GM21528 (cell line): ENCODE results near the gene EEF1AKMT1.

Source experiments
- ATAC-seq: cut with Tn5 transposase; IDR thresholded peaks from one replicate; pipeline ENCODE4 v1.9.1; 2021; ENCODE audit warnings: mild to moderate bottlenecking, moderate library complexity; ENCODE audit not compliant: unreplicated experiment, low FRiP score

The EEF1AKMT1 gene

DNA sequence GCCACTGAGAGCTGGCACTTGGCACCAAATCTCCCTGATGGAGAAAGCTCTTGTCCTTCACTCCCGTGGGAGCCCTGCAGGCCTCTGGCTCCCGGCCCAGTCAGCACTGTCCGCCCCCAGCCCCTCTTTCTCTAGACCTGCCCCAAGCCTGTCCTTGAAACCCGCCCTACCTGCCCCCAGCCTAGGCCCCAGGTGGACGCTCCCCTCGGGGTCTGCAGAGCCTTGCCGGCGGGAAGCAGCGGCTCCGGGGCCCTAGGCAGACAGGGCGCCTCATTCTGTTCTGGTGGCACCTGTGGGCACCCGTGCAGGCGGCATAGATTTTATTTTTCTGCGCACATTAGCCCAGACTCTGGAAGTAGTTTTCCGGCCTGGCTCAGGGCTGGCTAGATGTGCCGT is 52.7 kb downstream of the EEF1AKMT1 start:
- ATAC-seq, result no peak

DNA sequence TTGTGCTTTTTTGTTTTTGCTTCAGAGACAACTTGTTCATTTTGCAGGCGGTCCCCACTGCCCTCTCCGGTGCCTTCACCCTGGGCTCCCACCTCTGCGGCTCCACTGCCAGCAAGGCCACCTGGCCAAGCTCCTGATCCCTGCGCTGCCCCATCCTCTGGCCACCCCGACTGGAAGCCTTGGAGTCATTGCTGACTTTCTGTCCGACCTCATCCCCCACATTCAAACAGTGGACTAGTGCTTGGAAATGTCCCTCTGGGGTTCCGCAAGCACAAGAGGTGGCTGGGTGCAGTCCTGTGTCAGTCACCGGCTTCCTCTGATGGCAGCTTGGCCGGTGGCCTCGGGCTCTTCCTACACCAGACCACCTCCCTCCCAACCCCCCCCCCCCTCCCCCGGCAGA is 53.3 kb downstream of the EEF1AKMT1 start:
- ATAC-seq, result no peak

DNA sequence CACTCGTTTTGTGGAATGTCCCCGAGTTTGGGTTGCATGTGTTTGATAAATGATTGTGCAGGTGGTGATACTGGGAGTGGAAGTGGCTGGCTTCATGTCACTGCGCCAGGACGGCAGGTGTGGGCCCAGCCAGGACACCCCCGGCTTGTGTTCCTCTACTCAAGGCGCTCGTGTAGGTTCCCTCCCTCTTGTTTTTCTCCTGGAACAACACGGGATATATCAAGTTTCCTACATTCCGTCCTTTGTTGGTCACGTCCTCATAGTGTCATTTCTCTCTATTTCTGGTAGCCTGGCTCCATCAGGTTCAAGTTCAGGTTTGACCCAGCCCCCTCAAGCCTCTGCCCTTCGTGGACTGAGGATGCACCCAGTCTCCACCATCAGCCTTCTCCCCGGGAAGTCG is 54.0 kb downstream of the EEF1AKMT1 start:
- ATAC-seq, result no peak

DNA sequence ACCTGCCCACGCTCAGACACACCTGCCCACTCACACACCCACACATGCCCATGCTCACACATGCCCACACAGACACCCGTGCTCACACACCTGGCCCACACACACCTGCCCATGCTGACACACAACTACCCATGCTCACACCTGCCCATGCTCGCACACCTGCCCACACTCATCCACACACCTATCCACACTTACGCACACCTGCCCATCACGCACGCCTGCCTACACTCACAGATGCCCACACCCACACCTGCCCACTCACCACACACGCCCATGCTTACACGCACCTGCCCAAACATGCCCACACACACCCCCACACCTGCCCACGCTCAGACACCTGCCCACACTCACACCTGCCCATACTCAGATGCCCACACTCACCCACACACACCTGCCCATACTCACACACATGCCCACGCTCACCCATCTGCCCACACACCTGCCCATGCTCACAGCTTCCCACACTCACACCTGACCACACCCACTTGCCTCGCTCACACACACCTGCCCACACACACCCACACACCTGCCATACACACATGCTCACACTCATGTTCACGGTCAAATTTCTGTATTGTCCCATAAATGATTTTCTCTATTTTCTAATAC is 54.7 kb downstream of the EEF1AKMT1 start:
- no peak for ATAC-seq

DNA sequence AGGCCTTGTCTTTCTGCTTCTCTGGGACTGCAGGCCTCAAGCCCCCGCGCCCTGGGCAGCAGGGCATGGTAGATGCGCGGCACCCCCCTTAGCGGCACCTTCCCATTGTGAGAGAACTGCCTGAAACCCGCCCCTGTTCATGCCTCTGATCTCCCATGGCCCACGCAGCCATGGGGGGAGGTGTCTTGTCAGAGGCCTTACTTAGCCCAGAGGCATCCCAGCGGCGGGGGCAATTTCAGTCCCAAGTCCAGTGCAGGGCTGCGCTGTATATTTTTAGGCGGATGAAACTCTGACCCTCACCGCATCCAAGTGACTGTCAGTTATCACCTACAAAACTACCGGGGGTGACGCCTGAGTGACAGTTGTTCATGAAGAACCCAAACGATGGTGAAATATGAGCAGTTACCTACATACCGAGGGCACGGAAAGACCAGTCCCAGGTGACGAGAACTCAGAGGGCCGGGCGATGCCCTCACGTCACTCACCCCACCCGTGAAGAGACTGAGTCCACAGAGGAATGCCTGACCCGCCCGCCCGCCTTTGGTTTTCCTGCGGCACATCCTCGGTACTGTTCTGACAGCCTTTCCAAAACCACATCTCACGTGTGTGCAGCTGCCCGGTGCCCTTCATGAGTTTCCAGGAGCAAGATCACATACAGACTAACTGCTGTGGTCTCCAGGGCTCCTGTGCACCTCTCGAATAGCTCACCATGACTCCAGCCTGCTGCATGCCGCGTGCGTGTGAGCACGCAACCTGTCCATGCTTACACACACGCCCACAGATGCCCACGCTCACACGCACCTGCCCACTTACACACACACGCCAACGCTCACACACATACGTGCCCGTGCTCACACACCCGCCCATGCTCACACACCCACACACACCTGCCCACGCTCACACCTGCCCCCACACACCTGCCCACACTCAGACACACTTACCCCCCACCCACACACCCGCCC is 55.9 kb downstream of the EEF1AKMT1 start:
- no peak for ATAC-seq

DNA sequence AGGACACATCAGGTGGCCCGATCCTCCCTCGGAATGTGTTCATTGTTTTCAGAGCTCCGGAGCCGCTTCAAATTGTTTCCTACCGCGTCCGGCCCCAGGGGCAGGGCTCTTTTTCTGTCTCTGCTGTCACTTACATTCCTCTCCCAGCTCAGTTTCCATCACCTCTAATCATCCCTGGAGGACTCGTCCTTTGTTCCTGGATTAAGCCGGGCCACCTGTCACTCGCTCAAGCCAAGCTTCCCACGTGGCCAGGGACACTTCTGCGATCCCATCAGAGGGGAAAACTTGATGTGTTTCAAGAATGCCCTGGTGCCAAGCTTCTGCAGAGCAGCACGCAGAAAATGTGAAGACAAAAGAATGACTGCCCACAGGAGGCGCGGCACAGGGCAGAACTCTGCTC is 56.8 kb downstream of the EEF1AKMT1 start:
- no peak for ATAC-seq

DNA sequence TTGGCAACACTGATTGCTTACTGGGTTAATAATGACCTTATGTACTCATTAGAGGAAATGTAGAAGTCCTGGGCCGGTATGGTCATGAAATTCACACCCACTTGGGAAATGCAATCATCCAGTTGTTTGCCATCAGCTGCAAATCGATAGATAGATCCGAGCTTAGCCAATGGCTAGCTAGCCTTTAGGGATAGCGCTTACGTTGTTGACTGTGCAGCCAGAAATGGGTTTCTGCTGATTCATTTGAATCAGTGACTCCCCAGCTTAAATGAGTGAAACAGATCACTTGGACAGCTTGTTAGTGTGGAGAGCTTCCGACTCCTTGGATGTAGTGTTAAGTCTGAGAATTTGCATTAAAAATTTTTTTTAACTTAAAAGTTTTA is 58.4 kb downstream of the EEF1AKMT1 start:
- no peak for ATAC-seq

DNA sequence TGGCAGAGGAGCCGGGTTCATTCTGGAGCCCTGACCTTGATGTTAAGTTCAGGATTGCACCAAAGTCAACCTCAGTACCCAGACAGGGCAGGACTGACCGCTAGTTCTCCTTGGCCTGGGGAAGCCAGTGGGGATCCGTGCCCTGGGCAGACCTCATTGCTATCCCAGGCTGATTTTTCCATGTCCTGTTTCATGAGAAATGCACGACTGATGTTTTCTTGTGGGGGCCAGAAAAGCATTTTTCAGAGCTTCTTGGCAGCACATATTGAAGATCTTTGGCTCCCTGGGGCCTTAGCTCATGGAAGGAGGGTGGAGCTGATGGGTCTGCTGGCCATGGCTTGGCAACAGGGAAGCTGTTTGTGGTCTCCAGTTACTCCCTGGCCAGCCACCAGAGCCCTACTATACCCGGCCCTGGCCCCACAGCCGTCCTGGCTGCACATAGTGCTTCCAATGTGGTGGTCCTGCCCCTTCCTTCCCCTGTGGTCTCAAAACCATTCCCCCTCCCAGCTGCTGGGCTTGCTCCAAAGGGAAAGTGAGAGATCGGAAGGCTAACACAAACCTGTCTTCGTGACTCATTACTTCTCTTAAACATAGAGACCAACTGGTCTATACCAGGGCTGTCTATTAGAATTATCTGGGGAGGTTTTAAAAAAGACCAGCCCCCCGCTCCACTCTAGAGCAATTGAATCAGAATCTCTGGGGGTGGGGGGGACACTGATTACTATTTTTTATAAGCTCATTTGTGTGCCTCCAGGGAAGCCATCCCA is 59.0 kb downstream of the EEF1AKMT1 start:
- no peak for ATAC-seq

DNA sequence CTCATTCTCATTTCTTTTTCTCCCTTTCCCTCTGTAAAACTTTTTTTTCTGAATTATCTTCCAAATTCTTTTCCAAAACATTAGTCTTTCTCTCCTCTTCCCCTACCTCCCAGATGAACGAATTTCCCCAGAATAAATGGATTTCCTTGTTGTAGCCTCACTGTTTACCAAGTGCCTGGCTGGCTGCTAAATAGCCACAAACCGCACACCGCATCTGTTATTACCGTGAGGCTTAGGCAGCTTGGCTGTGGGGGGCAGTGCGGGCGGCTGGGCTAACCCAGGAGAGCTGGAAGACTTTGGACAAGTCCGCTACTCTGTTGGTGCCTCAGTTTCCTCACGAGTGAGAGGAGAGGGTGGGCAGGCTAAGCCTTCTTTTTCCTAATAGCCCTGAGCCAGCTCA is 59.6 kb downstream of the EEF1AKMT1 start:
- no peak for ATAC-seq

DNA sequence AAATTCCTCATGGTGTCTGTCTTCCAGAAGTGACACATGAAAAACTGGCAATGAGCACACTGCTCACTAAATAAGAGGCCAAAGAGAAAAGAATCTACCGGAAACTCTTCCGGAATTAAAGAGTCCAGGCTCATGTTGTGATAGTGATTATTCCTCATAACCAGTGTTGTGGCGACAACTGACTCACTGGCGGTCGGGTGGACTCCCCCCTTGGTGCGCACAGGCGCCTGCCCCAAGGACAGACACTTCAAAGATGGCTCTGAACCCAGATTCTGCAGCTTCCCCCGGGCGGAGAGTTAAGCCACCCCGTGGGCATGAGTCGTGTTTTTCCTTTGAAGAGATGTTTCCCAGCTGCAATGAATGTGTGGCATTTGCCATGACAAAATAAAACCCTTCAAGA is 60.0 kb downstream of the EEF1AKMT1 start:
- ATAC-seq, result no peak

DNA sequence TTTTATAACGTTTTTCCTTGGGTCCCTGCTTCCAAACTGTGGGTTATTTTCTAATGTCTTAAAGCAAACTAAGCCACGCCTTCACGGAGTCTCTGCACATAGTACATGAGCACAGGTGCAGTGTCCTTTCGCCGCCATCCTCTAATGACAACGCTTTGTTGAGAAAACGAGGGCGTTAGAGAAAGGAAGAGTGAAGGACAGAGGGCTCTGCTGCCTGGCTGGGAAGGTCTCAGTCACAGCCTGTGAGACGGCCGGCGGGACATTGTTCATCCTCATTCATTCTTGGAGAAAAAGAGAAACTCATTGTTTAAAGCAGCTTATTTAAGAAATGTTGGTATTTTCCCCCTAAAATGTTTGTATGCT is 60.8 kb downstream of the EEF1AKMT1 start:
- ATAC-seq, result no peak

DNA sequence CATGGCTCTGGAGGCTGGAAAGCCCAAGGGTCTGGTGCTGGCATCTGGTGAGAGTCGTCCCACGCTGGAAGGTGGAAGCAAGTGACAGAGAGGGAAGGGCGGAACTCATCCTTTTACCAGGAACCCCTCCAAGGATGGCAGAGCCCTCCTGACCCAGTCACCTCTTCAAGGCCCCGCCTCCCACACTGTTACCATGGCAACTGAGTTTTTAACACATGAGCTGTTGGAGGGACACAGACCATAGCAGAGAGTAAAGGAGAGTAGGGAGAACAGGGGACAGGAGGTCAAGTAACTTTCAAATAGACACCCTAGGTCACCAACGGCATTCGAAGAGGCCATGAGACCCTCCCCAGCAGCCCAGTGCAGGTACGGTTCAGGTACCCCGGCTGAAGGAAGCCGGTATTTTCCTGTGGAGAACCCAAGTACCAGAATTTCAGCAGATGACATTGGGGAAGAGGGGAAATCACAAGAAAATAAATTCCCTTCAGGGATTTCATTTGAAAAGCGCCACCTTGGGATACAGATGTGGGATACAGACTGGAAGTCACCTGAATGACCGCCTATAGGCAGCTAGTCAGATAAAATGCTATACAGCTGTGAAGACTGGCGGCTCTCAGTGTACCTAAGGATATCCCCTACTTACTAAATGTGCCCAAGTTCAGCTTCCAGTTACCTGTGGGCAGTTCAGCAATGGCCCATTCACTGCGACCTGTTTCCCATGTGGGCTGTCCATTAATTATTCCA is 62.3 kb downstream of the EEF1AKMT1 start:
- ATAC-seq, result no peak

DNA sequence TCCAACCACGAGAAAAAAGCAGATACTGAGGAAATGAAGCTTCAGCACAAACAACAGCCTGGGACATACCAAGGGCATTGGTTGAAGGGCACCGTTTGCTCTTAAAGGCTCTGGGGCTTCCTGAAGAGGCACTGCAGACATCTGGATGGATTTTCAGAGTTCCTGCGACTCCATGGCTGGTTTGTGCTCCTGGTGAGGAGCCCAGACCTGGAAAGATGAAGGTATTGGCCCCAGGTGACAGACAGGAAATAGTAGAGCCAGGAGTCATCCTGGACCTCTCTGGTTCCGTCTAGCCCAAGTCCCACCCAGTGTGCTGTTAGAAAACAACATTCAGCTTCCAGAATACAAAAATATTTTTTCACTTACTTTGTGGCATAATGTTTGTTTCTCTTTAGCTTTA is 64.0 kb downstream of the EEF1AKMT1 start:
- no peak for ATAC-seq

DNA sequence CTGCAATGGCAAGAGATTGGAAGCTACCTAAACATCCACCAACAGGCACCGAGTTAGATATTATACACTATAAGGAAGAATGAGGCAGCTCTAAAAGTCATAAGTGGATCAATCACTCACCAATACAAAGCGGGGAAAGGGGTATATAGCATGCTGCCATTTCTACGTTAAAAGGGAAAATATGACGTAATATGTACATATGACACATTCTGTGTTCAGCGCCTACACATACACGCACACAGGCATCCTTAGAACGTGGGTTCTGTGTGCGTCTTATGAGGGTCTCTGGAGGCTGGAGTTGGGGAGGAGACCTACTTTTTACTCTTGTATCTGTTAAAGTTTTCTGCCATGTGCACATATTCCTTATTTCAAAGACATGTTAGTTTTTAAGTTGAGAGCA is 64.4 kb downstream of the EEF1AKMT1 start:
- no peak for ATAC-seq

DNA sequence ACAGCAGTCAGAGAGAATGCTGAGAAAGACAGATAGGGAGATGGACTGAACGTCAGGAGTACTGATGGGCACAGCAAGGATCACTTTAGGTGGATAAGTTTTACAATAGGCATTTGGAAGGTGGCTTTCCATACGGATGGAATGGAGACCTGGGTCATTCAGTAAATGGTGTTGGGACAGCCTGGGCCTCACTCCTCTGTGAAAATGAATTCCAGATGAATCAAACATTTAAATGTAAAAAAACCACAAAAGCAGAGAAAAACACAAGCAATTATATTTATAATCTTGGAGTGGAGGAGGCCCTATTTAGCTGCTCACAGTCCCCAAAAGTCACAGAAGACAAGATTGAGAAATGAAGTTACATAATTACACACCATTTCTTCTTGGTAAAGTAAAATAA is 65.5 kb downstream of the EEF1AKMT1 start:
- no peak for ATAC-seq

DNA sequence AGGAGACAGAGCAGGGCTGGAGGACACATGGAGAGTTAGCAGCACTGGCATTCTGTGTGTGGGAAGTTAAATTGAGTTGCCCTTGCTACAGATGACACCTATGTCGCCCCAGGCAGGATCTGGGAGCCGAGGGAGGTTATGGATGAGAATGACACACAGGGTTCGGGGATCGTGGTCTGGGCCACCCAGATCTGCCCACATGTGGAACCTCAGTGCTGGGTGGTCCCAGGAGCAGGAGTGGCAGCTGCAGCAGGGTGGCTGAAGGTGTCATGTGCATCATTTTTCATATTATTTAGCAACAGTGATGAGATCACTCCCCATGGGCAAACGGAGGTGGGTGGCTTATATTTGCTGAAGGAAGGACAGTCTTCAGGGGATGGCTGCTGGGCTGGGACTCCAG is 67.1 kb downstream of the EEF1AKMT1 start:
- ATAC-seq, result no peak

DNA sequence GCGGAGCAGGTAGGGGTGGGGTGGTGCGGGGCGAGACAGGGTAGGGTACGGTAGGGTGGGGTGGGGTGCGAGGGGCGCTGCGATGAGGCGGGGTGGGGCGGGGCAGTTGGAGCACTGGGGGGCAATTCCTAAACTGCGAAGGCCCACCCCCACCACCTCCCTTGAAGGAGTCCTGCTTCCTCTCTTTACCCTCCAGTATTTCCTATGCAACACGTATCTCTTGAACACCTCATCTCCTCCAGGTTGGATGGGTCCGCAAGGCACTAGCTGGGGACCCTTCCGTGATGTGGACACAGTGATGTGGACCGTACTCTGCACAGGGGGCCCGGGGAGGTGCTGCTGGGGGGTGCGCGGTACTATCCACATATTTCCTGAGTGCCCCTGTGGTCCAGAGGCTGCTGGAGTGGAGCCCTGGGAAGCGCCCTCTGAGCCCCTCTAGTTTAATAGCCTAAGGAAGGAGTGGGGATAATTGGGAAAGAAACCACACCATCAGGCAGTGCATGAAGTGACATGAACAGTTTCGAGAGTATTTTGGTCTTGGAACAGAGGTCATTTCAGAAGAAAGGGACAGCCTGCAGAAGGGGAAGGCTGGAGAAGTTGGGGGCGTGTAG is 69.2 kb downstream of the EEF1AKMT1 start:
- ATAC-seq, result no peak

DNA sequence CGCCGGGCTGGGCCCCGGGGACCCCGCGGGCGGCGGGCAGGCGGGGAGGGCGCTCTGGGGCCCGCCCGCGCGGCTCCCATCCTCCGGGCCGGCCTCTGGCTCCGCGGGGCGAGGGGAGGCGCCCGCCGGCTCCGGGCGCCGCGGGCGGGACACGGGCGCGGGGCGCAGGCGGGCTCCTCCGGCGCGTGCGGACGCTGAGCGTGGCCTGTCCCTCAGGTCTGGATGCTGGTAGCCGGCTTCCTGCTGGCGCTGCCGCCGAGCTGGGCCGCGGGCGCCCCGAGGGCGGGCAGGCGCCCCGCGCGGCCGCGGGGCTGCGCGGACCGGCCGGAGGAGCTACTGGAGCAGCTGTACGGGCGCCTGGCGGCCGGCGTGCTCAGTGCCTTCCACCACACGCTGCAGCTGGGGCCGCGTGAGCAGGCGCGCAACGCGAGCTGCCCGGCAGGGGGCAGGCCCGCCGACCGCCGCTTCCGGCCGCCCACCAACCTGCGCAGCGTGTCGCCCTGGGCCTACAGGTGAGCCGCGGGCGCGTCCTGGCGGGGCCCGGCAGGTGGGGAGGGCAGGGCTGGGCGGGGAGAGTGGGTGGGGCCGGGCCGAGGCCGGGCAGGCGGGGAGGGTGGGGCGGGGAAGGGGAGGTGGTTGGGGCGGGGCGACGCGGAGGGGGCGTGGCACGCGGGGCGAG is 69.8 kb downstream of the EEF1AKMT1 start:
- ATAC-seq, result peak; percentile 75

DNA sequence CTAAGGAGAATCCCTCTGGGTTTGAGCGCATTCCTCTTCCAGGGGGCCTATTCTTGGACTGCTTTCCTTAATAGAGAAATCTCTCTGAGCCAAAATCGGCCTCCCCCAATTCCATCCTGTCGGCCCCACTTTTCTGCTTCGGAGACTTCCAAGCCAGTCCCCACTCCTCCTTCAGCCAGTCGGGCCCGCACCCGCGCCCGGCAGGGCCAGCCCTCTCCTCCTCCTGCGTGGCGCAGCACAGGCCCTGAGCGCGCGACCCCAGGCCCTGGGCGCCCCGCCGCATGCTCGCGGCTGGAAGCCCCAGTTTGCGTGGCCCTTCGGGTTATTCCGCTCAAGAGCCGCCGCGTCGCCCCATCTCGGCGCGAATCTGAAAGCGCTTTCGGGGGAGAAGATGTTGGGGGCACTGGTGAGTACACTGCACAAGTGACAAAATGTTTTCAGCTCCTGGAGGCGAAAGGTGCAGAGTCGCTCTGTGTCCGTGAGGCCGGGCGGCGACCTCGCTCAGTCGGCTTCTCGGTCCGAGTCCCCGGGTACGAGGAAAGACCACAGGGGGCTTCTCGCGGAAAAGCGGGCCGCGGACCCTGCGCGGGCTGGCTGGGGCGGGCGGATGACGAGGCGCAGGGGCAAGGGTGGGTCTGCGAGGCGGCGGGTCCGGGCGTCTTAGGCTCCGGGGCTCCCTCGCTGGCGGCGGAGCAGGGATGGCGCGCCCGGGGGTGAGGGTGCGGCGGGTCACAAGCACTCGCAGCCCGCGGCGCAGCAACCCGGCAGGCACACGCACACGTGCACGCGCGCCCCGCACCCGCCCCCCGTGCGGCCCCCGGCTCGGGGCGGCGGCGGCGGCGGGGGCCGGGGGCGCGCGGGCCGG is 70.6 kb downstream of the EEF1AKMT1 start, which contains the start of gene IL17D:
TSS of gene IL17D (plus strand) at position 785 of the 865 bp plus-strand sequence. CDS start 303 bp downstream, outside the sequence.
- ATAC-seq, result peak; percentile 29
